ENCODE measurements around the gene LRRFIP2.

DNA sequence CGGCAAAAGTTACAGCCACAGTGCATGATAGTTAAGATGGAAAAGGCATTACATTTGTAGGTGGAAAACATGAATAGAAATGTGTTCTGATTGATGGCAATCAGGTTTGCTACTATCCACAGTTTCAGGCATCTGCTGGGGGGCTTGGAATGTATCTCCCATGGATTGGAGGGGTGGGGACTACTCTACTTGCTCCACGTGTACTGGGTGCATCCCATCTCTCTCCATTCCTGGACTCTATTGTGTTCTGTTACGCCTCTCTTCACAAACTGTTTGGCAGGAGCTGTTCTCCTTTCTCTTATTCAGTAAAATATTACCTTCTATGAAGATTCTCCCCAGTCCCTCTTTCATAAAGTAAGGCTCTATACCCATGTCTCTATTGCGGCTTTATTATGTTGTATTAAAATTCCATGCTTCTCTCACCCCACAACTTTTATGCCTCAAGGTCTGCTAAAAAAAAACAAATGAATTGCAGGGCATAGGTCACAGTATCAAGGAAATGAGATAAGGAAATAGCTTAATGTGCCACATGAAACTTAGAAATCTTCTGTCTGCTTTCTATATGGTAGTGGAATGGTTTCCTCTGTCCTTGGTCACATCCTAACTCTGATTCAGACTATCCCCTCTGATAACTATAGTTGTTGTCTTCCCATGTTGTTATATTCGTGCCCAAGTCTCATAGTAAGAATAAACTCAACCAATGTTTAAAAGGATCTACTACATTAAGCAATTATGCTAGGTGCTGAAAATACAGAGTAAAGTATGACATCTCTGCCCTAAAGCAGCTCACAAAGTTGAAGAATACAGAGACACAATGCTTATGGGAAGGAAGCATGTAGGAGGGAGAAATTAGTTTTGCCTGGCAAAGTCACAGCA lies 43.2 kb downstream of the LRRFIP2 start:
- TF ChIP-seq, protein P1, sequence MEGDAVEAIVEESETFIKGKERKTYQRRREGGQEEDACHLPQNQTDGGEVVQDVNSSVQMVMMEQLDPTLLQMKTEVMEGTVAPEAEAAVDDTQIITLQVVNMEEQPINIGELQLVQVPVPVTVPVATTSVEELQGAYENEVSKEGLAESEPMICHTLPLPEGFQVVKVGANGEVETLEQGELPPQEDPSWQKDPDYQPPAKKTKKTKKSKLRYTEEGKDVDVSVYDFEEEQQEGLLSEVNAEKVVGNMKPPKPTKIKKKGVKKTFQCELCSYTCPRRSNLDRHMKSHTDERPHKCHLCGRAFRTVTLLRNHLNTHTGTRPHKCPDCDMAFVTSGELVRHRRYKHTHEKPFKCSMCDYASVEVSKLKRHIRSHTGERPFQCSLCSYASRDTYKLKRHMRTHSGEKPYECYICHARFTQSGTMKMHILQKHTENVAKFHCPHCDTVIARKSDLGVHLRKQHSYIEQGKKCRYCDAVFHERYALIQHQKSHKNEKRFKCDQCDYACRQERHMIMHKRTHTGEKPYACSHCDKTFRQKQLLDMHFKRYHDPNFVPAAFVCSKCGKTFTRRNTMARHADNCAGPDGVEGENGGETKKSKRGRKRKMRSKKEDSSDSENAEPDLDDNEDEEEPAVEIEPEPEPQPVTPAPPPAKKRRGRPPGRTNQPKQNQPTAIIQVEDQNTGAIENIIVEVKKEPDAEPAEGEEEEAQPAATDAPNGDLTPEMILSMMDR (conservative IDR thresholded peaks at IDR 0.05; ENCODE audit: low read depth, low read length), result no peak
- TF ChIP-seq MAZ (IDR thresholded peaks at IDR 0.05; ENCODE audit: borderline replicate concordance, low read depth, low read length), result no peak
- no peak for TF ChIP-seq RAD21 (IDR thresholded peaks at IDR 0.05; ENCODE audit: low read length)
- TF ChIP-seq, protein P2, sequence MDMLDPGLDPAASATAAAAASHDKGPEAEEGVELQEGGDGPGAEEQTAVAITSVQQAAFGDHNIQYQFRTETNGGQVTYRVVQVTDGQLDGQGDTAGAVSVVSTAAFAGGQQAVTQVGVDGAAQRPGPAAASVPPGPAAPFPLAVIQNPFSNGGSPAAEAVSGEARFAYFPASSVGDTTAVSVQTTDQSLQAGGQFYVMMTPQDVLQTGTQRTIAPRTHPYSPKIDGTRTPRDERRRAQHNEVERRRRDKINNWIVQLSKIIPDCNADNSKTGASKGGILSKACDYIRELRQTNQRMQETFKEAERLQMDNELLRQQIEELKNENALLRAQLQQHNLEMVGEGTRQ (IDR thresholded peaks at IDR 0.05; ENCODE audit: low read depth, low read length), result no peak
- no peak for TF ChIP-seq MXI1 (IDR thresholded peaks at IDR 0.05; ENCODE audit: borderline replicate concordance, low read depth, low read length)
- no peak for TF ChIP-seq POLR2A (IDR thresholded peaks at IDR 0.05; ENCODE audit: low read depth, low read length)
- no peak for TF ChIP-seq RFX5 (IDR thresholded peaks at IDR 0.05; ENCODE audit: low read depth, low read length)
- TF ChIP-seq CHD1 (IDR thresholded peaks at IDR 0.05; ENCODE audit: low read depth, low read length), result no peak
- no peak for TF ChIP-seq CEBPB (IDR thresholded peaks at IDR 0.05; ENCODE audit: low read depth, low read length)
- TF ChIP-seq SMC3 (IDR thresholded peaks at IDR 0.05; ENCODE audit: low read depth, low read length), result no peak
- TF ChIP-seq MAFK (IDR thresholded peaks at IDR 0.05; ENCODE audit: low read depth, low read length), result no peak
- no peak for TF ChIP-seq NFE2L2 (IDR thresholded peaks at IDR 0.05; ENCODE audit: low read depth, low read length)

All from IMR-90 (cell line).